Skin of body (tissue), 2 donors: Measurements from ENCODE around the gene HOXA6. TPM values are rescaled to one million over a fixed set of nuclear protein-coding genes. Genes with fewer than 3 reads are reported as not detected.
A peak's percentile ranks its signal among the peaks of the same experiment; 100 is the strongest.

Source experiments
- DNase-seq: peaks from one replicate; lab custom pipeline; 2025; lab: John Stamatoyannopoulos, UW
- total RNA-seq: library from RNA; depleted of rRNA; stranded (reverse); fragments of >200 nt; gene quantifications from one replicate; pipeline ENCODE4 v1.2.3, GENCODE V29; 2014

HOXA6 gene
- total RNA-seq, 1 donor from 2014 or later: 3.3 TPM

GRCh38 chr7:27151931-27152815 is 4.6 kb upstream of the HOXA6 start, which contains the start of gene HOXA3:
HOXA3 (minus strand) TSS chr7:27152583; CDS start chr7:27110640, 41,943 bp downstream.
- peak; percentile 62 for DNase-seq

DNA sequence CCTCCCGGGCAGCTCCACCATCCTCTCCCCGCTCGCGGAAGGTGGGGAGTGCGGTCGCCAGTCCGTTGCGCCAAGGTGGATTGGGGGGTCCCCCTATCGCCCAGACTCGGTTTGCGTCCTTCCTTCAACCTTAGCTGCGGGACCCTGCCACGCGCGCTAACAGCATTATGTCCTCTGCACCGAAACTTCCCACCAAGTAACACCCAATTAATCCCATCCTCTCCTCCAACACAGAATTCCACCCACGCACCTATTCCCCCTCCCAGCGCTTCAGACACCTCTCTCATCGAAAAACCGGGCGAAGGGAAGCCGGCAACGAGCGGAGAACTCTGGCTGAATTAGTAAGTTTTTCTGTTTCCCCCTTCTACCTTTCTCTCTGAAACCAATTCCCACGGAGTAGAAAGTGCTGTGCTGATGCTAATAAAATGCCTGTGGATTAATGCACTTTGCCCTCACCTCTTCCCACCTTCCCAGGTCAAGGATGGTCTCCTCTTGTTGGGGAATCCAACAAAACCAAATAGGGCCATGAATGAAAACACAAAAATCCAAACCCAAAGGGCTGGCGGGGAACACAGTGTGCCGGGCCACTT is 3.9 kb upstream of the HOXA6 start:
- DNase-seq: no peak

GRCh38 chr7:27150568-27151340 is 3.2 kb upstream of the HOXA6 start:
- peak; percentile 73 for DNase-seq

- DNase-seq: no peak
Measured at GRCh38 chr7:27149842-27150567, 2.4 kb upstream of the HOXA6 start.

DNA sequence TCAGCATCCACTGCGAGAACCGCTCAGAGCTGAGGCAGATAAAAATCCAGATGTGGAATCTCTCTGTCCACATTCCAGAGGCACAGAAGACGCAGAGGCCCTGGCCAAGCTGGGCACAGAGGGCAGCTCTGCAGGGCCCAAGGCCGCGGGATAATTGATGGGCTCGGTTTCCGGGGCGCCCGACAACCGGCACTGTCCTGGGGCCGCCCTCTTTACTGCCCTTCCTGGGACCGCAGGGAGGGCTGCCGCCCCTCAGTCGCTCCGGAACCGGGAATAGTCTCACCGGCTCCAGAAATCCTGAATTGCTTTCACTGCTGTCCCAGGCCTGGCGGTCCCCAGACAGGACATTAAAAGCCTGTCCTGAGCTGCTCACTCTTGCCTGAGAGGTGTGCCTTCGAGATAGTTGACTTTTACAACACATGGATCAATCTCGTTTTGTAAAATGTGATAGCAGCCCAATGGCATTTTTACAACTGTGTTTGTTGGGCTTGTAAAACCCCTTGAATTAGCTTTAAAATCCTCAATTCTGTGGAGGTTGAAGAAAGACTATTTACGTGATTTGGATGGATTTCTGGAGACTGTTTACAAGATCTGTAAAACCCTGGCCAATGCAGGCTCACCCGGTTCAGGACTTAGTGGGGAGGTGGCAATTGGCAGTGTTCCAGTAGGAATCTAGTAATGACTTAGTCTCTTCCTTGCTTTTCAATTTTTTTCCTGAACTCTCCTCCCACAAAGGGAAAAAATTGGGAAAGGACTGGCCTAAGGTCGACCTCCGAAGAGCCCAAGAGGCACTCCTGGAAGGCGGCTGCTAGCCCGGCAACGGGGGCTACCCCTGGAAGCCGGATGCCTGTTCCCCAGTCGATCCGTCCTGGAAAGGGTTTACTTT is 1.4 kb upstream of the HOXA6 start:
- DNase-seq: no peak

GRCh38 chr7:27148031-27148755 is 619 bp upstream of the HOXA6 start:
- DNase-seq: no peak

GRCh38 chr7:27146491-27147198 is 929 bp downstream of the HOXA6 start:
- no peak for DNase-seq

DNA sequence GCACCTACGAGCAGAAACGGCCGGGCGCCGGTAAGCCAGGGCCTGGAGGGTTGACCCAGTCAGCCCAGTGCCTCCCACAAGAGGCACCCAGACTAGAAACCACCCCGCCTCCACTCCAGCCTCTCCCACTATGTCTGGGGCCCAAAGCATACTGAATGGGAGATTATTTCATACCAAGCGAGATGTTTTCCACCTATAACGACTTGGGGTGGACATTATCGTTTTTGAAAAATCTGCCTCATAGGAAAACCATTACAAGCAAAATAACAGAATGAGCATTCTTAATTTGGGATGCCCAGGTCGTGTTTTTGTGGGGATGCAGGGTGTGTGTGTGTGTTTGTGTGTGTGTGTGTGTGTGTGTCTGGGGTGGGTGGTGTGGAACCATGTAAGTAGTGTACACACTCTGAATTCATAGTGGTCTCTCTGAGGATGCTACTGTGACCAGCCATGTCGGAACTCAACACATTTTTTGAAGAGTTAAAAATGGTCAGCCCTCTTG is 1.6 kb downstream of the HOXA6 start:
- no peak for DNase-seq

DNA sequence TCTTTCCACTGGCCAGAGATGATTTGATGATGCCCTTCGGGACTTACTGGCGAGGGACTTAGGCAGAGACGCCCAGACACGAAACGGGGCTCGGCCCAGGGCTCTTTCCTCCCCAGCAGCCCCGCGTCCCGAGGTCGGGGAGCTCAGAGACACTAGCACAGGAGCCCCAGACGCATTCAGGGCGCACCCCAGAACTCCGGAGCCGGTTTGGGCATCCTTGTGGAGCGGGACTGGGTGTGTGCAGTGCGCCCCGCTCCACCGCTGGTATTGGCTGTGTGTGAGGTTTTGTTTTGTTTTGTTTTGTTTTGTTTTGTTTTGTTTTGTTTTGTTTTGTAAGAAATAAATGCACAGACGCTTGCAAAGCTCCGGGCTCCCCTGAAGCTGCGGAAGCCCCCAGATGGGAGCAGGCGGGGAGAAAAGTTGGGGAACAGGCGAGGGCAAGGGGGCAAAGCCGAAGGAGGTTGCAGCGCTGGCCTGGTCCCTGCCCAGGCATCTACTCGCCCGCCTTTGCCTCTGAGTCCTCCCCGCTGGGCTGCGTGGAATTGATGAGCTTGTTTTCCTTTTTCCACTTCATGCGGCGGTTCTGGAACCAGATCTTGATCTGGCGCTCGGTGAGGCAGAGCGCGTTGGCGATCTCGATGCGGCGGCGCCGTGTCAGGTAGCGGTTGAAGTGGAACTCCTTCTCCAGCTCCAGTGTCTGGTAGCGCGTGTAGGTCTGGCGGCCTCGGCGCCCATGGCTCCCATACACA is 2.2 kb downstream of the HOXA6 start:
- DNase-seq: no peak

- no peak for DNase-seq
Measured at GRCh38 chr7:27144781-27145164, 2.8 kb downstream of the HOXA6 start.

GRCh38 chr7:27143950-27144780 is 3.4 kb downstream of the HOXA6 start:
- DNase-seq: no peak

DNA sequence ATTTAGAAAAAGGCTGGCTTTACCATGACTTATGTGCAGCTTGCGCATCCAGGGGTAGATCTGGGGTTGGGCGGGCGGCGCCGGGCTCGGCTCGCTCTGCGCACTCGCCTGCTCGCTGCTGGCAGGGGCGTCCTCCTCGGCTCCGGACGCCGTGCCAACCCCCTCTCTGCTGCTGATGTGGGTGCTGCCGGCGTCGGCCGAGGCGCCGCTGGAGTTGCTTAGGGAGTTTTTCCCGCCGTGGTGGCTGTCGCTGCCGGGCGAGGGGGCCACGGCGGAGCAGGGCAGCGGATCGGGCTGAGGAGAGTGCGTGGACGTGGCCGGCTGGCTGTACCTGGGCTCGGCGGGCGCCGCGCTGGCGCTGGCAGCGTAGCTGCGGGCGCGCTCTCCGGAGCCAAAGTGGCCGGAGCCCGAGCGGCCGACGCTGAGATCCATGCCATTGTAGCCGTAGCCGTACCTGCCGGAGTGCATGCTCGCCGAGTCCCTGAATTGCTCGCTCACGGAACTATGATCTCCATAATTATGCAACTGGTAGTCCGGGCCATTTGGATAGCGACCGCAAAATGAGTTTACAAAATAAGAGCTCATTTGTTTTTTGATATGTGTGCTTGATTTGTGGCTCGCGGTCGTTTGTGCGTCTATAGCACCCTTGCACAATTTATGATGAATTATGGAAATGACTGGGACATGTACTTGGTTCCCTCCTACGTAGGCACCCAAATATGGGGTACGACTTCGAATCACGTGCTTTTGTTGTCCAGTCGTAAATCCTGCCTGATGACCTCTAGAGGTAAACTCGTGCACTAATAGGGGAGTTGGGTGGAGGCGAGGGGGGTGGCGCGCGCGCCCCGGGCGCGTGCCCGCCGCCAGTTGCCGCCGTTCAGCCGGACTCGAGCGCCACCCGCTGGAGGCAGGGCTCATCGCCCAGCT is 4.3 kb downstream of the HOXA6 start, which contains the start of gene HOXA5:
Gene HOXA5 (minus strand): TSS at position 659 of the 927 bp plus-strand sequence. CDS start 74 bp downstream, at position 585.
- peak; percentile 76 for DNase-seq

DNA sequence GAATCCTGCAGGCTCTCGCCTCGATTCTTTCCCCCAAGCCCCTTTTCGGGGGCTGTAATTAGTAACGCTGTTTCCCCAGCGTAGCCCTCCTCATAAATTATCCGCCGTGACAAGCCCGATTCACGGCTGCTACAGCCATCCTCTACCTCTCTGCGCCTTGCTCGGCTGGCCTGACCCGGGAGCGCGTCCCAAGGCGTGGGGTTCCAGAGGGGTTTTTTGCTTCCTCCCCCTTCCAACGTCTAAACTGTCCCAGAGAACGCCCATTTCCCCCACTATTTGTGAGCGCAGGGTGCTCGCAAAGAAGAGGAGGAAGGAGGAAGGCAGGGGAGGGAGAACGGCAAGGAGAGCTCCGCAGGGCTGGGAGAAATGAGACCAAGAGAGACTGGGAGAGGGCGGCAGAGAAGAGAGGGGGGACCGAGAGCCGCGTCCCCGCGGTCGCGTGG is 5.0 kb downstream of the HOXA6 start:
- DNase-seq: no peak

- no peak for DNase-seq
Measured at GRCh38 chr7:27141923-27142579, 5.5 kb downstream of the HOXA6 start.
